RWPE2 (cell line): ENCODE data around the gene DOCK3.

Source experiments
- ATAC-seq: fragments of 200-7000 bp; cut with Tn5 transposase; 3 replicates; pipeline ENCODE4 v1.9.1; 2021; ENCODE audit warnings: low read depth
- DNase-seq: peaks from one replicate; pipeline ENCODE4 v3.0.0-alpha.2; 2020; ENCODE audit warnings: low spot score
- H3K27ac ChIP-seq: fragments of 450-650 bp; 2 replicates; pipeline ENCODE4 v1.5.1; 2017; ENCODE audit warnings: mild to moderate bottlenecking; ENCODE audit not compliant: poor library complexity, severe bottlenecking
- H3K27me3 ChIP-seq: fragments of 250-450 bp; sonication (Bioruptor Pico); 2 replicates; pipeline ENCODE4 v1.5.1; 2021; ENCODE audit warnings: mild to moderate bottlenecking, moderate library complexity; ENCODE audit not compliant: insufficient read depth, poor library complexity, severe bottlenecking
- H3K36me3 ChIP-seq: fragments of 250-450 bp; sonication (Bioruptor Pico); 2 replicates; pipeline ENCODE4 v1.5.1; 2020; ENCODE audit warnings: low read depth, mild to moderate bottlenecking, moderate library complexity
- H3K4me1 ChIP-seq: fragments of 250-450 bp; sonication (Bioruptor Pico); 2 replicates; pipeline ENCODE4 v1.5.1; 2021; ENCODE audit warnings: mild to moderate bottlenecking, moderate library complexity; ENCODE audit not compliant: insufficient read depth, poor library complexity, severe bottlenecking
- H3K4me3 ChIP-seq: fragments of 250-450 bp; sonication (Bioruptor Pico); 2 replicates; pipeline ENCODE4 v1.5.1; 2021; ENCODE audit warnings: mild to moderate bottlenecking, moderate library complexity; ENCODE audit not compliant: severe bottlenecking
- H3K9me3 ChIP-seq: fragments of 250-450 bp; sonication (Bioruptor Pico); 2 replicates; pipeline ENCODE4 v1.5.1; 2021; ENCODE audit warnings: mild to moderate bottlenecking, moderate library complexity; ENCODE audit not compliant: severe bottlenecking
- CTCF ChIP-seq: fragments of 450-650 bp; IDR thresholded peaks from one replicate; pipeline ENCODE4 v1.5.1; 2017; ENCODE audit warnings: mild to moderate bottlenecking, moderate library complexity; ENCODE audit not compliant: poor library complexity, severe bottlenecking

Gene DOCK3

DNA sequence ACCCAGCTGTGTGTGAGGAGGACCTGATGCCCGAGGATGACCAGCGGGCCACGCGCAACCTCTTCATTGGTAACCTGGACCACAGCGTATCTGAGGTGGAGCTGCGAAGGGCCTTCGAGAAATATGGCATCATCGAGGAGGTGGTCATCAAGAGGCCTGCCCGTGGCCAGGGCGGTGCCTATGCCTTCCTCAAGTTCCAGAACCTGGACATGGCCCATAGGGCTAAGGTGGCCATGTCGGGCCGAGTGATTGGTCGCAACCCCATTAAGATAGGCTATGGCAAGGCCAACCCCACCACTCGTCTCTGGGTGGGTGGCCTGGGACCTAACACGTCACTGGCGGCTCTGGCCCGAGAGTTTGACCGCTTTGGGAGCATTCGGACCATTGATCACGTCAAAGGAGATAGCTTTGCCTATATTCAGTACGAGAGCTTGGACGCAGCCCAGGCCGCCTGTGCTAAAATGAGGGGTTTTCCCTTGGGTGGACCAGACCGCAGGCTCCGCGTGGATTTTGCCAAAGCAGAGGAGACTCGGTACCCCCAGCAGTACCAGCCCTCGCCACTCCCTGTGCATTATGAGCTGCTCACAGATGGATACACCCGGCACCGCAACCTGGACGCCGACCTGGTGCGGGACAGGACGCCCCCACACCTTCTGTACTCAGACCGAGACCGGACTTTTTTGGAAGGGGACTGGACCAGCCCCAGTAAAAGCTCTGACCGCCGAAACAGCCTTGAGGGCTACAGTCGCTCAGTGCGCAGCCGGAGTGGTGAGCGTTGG lies 717.8 kb downstream of the DOCK3 start:
- no peak for ATAC-seq

DNA sequence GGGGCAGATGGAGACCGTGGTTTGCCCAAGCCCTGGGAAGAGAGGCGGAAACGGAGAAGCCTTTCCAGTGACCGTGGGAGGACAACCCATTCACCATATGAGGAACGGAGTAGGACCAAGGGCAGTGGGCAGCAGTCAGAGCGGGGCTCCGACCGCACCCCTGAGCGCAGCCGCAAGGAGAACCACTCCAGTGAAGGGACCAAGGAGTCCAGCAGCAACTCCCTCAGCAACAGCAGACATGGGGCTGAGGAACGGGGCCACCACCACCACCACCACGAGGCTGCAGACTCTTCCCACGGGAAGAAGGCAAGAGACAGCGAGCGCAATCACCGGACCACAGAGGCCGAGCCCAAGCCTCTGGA lies 718.4 kb downstream of the DOCK3 start:
- H3K27me3 ChIP-seq = no peaks in the 10 kb centered on the region
- H3K36me3 ChIP-seq = peaks cover 81% of the 10 kb centered on the region
- TF ChIP-seq CTCF = no peak
- no peak overlapping the region for H3K27ac ChIP-seq
- no peak overlapping the region for H3K4me3 ChIP-seq
- no peak for DNase-seq
- ATAC-seq = no peak
- no peaks in the 10 kb centered on the region for H3K9me3 ChIP-seq
- no peaks in the 10 kb centered on the region for H3K4me1 ChIP-seq

More for the DNA sequence above, 717.8 kb downstream of the DOCK3 start:
- no peak for DNase-seq
- Histone ChIP-seq H3K27me3 (no peaks in the 10 kb centered on the region), H3K4me3 (peak overlapping the region; percentile 71), H3K9me3 (no peaks in the 10 kb centered on the region), H3K36me3 (peaks cover 81% of the 10 kb centered on the region), H3K27ac (peak overlapping the region; percentile 63), H3K4me1 (peaks cover 4% of the 10 kb centered on the region)
- TF ChIP-seq CTCF = no peak

GRCh38 chr3:51393564-51393963 lies 718.8 kb downstream of the DOCK3 start:
- Histone ChIP-seq H3K4me1 (no peaks in the 10 kb centered on the region), H3K27ac (no peak overlapping the region), H3K27me3 (no peaks in the 10 kb centered on the region), H3K36me3 (peaks cover 81% of the 10 kb centered on the region), H3K9me3 (no peaks in the 10 kb centered on the region), H3K4me3 (no peak overlapping the region)
- TF ChIP-seq CTCF = no peak
- ATAC-seq = no peak
- DNase-seq = no peak

DNA sequence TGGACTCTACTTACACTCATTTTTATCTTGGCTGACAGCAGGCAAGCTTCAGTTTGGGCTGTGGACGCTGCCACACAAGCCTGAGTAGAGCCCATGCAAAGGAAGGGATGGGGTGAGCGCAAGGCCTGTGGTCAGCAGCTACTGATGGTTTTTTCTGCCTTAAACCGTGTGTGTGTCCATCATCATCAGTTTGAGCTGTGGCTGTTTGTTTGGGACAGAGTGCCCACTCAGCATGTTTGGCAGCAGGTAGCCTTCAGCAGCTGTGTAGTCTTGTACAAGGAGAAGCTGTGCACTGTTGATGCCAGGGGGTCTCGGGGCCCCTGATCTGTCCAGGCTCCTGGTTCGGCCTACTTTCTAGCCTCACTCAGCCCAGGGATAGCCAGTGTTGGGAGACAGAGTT lies 719.8 kb downstream of the DOCK3 start:
- Histone ChIP-seq H3K4me3 (no peak overlapping the region), H3K27me3 (no peaks in the 10 kb centered on the region), H3K27ac (no peak overlapping the region), H3K4me1 (no peaks in the 10 kb centered on the region), H3K36me3 (peaks cover 75% of the 10 kb centered on the region), H3K9me3 (no peaks in the 10 kb centered on the region)
- no peak for ATAC-seq
- no peak for TF ChIP-seq CTCF
- DNase-seq = no peak

DNA sequence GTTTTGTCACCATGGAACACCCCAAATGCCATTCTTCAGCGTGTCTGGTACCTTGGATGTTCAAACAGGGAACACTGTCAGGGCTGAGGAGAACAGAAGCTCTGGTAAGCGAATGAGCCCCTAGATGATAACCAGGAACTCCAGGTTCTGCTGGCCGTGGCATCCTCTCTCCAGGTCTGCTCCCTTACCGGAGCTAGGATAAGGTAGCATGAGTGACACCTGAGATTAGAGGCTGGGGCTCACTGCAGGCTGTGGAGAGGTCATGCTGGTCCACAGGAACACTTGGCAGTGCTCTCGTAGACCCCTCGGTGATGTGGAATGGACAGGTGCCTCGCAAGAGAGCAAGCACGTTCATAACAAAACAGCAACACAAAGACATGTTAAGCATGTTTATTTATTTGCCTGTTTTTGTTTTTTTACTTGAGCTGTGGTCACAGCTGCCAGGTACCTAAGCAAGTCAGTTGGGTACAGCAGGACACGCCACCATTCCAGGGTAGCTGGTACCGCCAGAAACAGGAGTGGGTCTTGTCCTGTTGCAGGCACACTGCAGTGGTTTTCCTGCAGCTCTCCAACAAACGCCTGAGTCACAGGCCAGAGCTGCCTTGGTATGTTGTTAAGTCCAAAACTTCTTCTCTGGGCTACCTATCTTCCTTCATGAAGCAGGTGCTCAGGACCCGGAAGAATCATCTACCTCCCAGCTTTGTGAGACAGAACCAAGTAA lies 720.9 kb downstream of the DOCK3 start:
- peaks cover 75% of the 10 kb centered on the region for H3K36me3 ChIP-seq

More for the DNA sequence above, 720.9 kb downstream of the DOCK3 start:
- Histone ChIP-seq H3K4me3 (no peak overlapping the region), H3K4me1 (no peaks in the 10 kb centered on the region), H3K27ac (no peak overlapping the region), H3K27me3 (no peaks in the 10 kb centered on the region), H3K9me3 (no peaks in the 10 kb centered on the region)
- ATAC-seq = no peak
- no peak for DNase-seq
- no peak for TF ChIP-seq CTCF
